IMR-90 (cell line): ENCODE results near the gene UBALD1. TPM values are rescaled to one million over a fixed set of nuclear protein-coding genes. Genes with fewer than 3 reads are reported as not detected.

ENCODE experiments used
- ATAC-seq: fragments of 200-7000 bp; cut with Tn5 transposase; 2 replicates; pipeline ENCODE4 v1.9.1; 2020; ENCODE audit warnings: low read depth, mild to moderate bottlenecking, moderate library complexity
- BruUV-seq: library from RNA; stranded (reverse); fragments of 400-500 nt; replicated peaks from 2 replicates; lab custom pipeline; 2021; lab: Mats Ljungman, UMichigan
- CTCF ChIA-PET: fragments of 300-600 bp; formaldehyde crosslinking; extraction: SDS; loops from one replicate; lab custom pipeline; 2021; ENCODE audit warnings: antibody characterized with exemption; lab: Yijun Ruan, JAX
- POLR2A ChIA-PET: fragments of 300-600 bp; sonication (Branson Sonifier 250); formaldehyde crosslinking; loops from one replicate; lab custom pipeline; 2022; ENCODE audit warnings: antibody characterized with exemption; ENCODE audit not compliant: unreplicated experiment; lab: Charles Lee
- DNase-seq: peaks from one replicate; pipeline ENCODE4 v3.0.0; 2013
- H2AFZ ChIP-seq: replicated peaks from 2 replicates; pipeline ENCODE3; 2013; ENCODE audit warnings: low read length, mild to moderate bottlenecking; ENCODE audit not compliant: poor library complexity
- H2AK5ac ChIP-seq: 2 replicates; pipeline ENCODE4 v1.6.1; 2013; ENCODE audit warnings: low read depth, low read length, inconsistent platforms
- H2AK9ac ChIP-seq: replicated peaks from 2 replicates; pipeline ENCODE3; 2013; ENCODE audit warnings: mild to moderate bottlenecking, low read depth, low read length, moderate library complexity; ENCODE audit not compliant: poor library complexity
- H2BK120ac ChIP-seq: 2 replicates; pipeline ENCODE4 v1.6.1; 2013; ENCODE audit warnings: low read depth, low read length, inconsistent platforms
- H2BK15ac ChIP-seq: 3 replicates; pipeline ENCODE4 v1.6.1; 2013; ENCODE audit warnings: low read depth, low read length, inconsistent platforms
- H2BK20ac ChIP-seq: 2 replicates; pipeline ENCODE4 v1.6.1; 2013; ENCODE audit warnings: low read depth, mild to moderate bottlenecking, inconsistent platforms, low read length, moderate library complexity
- H2BK5ac ChIP-seq: 2 replicates; pipeline ENCODE4 v1.6.1; 2013; ENCODE audit warnings: mild to moderate bottlenecking, low read depth, low read length, inconsistent platforms; ENCODE audit not compliant: poor library complexity, severe bottlenecking
- H3K14ac ChIP-seq: replicated peaks from 2 replicates; pipeline ENCODE4 v1.6.1; 2013; ENCODE audit warnings: low read depth, low read length, inconsistent platforms
- H3K18ac ChIP-seq: 2 replicates; pipeline ENCODE4 v1.6.1; 2013; ENCODE audit warnings: low read depth, low read length, control low read depth
- H3K23ac ChIP-seq: 2 replicates; pipeline ENCODE4 v1.6.1; 2013; ENCODE audit warnings: low read depth, low read length, inconsistent platforms
- H3K27ac ChIP-seq: 2 replicates; pipeline ENCODE4 v1.5.1; 2013; ENCODE audit warnings: mild to moderate bottlenecking, control low read depth, low read length; ENCODE audit not compliant: insufficient read depth
- H3K27me3 ChIP-seq: 2 replicates; pipeline ENCODE4 v1.6.1; 2013; ENCODE audit warnings: low read length; ENCODE audit not compliant: control insufficient read depth, insufficient read depth
- H3K36me3 ChIP-seq: 2 replicates; pipeline ENCODE4 v1.6.1; 2013; ENCODE audit warnings: low read length, mixed read lengths; ENCODE audit not compliant: control insufficient read depth, insufficient read depth
- H3K4ac ChIP-seq: 2 replicates; pipeline ENCODE4 v1.6.1; 2013; ENCODE audit warnings: low read depth, low read length, inconsistent platforms
- H3K4me1 ChIP-seq: 2 replicates; pipeline ENCODE4 v1.6.1; 2013; ENCODE audit warnings: low read length, mixed read lengths; ENCODE audit not compliant: control insufficient read depth, insufficient read depth
- H3K4me2 ChIP-seq: 2 replicates; pipeline ENCODE4 v1.6.1; 2013; ENCODE audit warnings: low read depth, mild to moderate bottlenecking, control low read depth, low read length, moderate library complexity
- H3K4me3 ChIP-seq: 2 replicates; pipeline ENCODE4 v1.5.1; 2013; ENCODE audit warnings: low read depth, mild to moderate bottlenecking, control low read depth, low read length, moderate library complexity; ENCODE audit not compliant: insufficient read depth
- H3K56ac ChIP-seq: 2 replicates; pipeline ENCODE4 v1.6.1; 2013; ENCODE audit warnings: low read length, inconsistent platforms; ENCODE audit not compliant: insufficient read depth; ENCODE audit errors: extremely low read depth
- H3K79me1 ChIP-seq, 2 experiments: 2 replicates each; pipeline ENCODE4 v1.6.1; 2013; ENCODE audit warnings: low read length in 2 of 2, inconsistent platforms in 1 of 2, low read depth in 1 of 2
- H3K9ac ChIP-seq: 2 replicates; pipeline ENCODE4 v1.6.1; 2013; ENCODE audit warnings: low read depth, low read length, control low read depth
- H3K9me1 ChIP-seq: 2 replicates; pipeline ENCODE4 v1.6.1; 2013; ENCODE audit warnings: low read length, inconsistent platforms; ENCODE audit not compliant: insufficient read depth
- H3K9me3 ChIP-seq: 2 replicates; pipeline ENCODE4 v1.6.1; 2013; ENCODE audit warnings: low read length; ENCODE audit not compliant: control insufficient read depth, insufficient read depth
- H4K20me1 ChIP-seq: 2 replicates; pipeline ENCODE4 v1.6.1; 2013; ENCODE audit warnings: low read length, inconsistent platforms; ENCODE audit not compliant: insufficient read depth
- H4K5ac ChIP-seq: 2 replicates; pipeline ENCODE4 v1.6.1; 2013; ENCODE audit warnings: mild to moderate bottlenecking, low read depth, low read length, control low read depth
- H4K8ac ChIP-seq, 2 experiments: 2 replicates each; pipeline ENCODE4 v1.6.1; 2013; ENCODE audit warnings: low read depth in 2 of 2, low read length in 2 of 2, control low read depth in 1 of 2, inconsistent platforms in 1 of 2
- H4K91ac ChIP-seq: 2 replicates; pipeline ENCODE4 v1.6.1; 2013; ENCODE audit warnings: low read depth, low read length, inconsistent platforms; ENCODE audit not compliant: insufficient read depth
- ELK1 ChIP-seq: fragments of 150-350 bp; IDR thresholded peaks from 2 replicates; pipeline ENCODE4 v1.6.1; 2016; ENCODE audit warnings: low read depth, mild to moderate bottlenecking, low read length, moderate library complexity, borderline replicate concordance
- FOS ChIP-seq: fragments of 150-350 bp; IDR thresholded peaks from 2 replicates; pipeline ENCODE4 v1.6.1; 2016; ENCODE audit warnings: low read depth, low read length
- MAFK ChIP-seq: IDR thresholded peaks from 2 replicates; pipeline ENCODE4 v1.6.1; 2012; ENCODE audit warnings: low read depth, low read length, improper control_type of control experiment
- POLR2A ChIP-seq: IDR thresholded peaks from 2 replicates; pipeline ENCODE4 v1.6.1; 2012; ENCODE audit warnings: mild to moderate bottlenecking, low read depth, low read length
- WGBS, 2 experiments: methylation state at CpG; one replicate each; pipeline versions ENCODE4 v1.1.5 to v1.1.7; 2013; ENCODE audit warnings: missing lambda C conversion rate in 2 of 2; ENCODE audit not compliant: insufficient read length in 1 of 2; ENCODE audit errors: extremely low coverage in 2 of 2; 5-methylcytosine and 5-hydroxymethylcytosine counted together
- dilution Hi-C: fragments of 300-500 bp; cut with HindIII; formaldehyde crosslinking; loops from one replicate; pipeline ENCODE4 v1.14.3; 2018; ENCODE audit warnings: low sequenced_read_pairs; ENCODE audit not compliant: unreplicated experiment
- in situ Hi-C: fragments of 300-500 bp; cut with MboI; formaldehyde crosslinking; loops from 3 replicates; pipeline ENCODE4 v1.14.3; 2019; ENCODE audit warnings: low sequenced_read_pairs, inconsistent platforms, mixed read lengths
- intact Hi-C: fragments of 100-400 bp; cut with micrococcal nuclease; formaldehyde crosslinking; loops from 2 replicates; pipeline ENCODE4 v1.10.0; 2022
- polyA plus RNA-seq, 3 experiments: library from polyadenylated mRNA; depleted of rRNA; stranded (reverse); fragments of >200 nt; gene quantifications; 2 replicates each; pipeline ENCODE4 v1.2.3, GENCODE V29; 2012; ENCODE audit warnings: low replicate concordance in 1 of 3
- total RNA-seq: library from RNA; depleted of rRNA; stranded (reverse); fragments of >200 nt; gene quantifications from 2 replicates; pipeline ENCODE4 v1.2.3, GENCODE V29; 2012
- TF ChIP-seq, protein P1 (sequence below): fragments of 150-350 bp; IDR thresholded peaks from 2 replicates; pipeline ENCODE4 v1.6.1; 2017; ENCODE audit warnings: mild to moderate bottlenecking, antibody characterized with exemption, low read length, low read depth

The UBALD1 gene
- total and polyA plus RNA-seq, 2 of the 4 experiments (the other 2 are of a cell fraction), result 1.3 to 14.5 TPM

- CTCF ChIA-PET, result no interaction called here
- Histone ChIP-seq H2BK120ac (no peak overlapping the region), H3K9ac (no peak overlapping the region), H3K9me1 (peaks cover 2% of the 10 kb centered on the region; the same call in 1 of the 2 replicates), H2BK5ac (no peak overlapping the region), H3K27ac (no peak overlapping the region), H3K9me3 (no peaks in the 10 kb centered on the region), H3K14ac (no peak overlapping the region), H3K23ac (no peak overlapping the region), H3K4me1 (no peaks in the 10 kb centered on the region), H2AK5ac (no peak overlapping the region), H2AFZ (no peak overlapping the region), H3K18ac (no peak overlapping the region), H3K27me3 (no peaks in the 10 kb centered on the region), H3K4me2 (no peak overlapping the region), H3K56ac (no peak overlapping the region), H3K36me3 (peaks cover 53% of the 10 kb centered on the region), H2BK15ac (no peak overlapping the region), H2AK9ac (no peak overlapping the region), H3K4me3 (no peak overlapping the region), H4K8ac (no peak overlapping the region), H4K5ac (no peak overlapping the region), H3K79me1 (peaks cover 11 to 38% of the 10 kb centered on the region in 2 experiments), H2BK20ac (no peak overlapping the region), H4K20me1 (peaks cover 35% of the 10 kb centered on the region; the same call in 1 of the 2 replicates), H4K91ac (no peak overlapping the region), H3K4ac (no peak overlapping the region)
- dilution Hi-C loops, result no loop called here
- POLR2A ChIA-PET, result no interaction called here
- BruUV-seq, result no TSS peak
- no peak for TF ChIP-seq MAFK
- no peak for TF ChIP-seq FOS
- TF ChIP-seq, protein P1, sequence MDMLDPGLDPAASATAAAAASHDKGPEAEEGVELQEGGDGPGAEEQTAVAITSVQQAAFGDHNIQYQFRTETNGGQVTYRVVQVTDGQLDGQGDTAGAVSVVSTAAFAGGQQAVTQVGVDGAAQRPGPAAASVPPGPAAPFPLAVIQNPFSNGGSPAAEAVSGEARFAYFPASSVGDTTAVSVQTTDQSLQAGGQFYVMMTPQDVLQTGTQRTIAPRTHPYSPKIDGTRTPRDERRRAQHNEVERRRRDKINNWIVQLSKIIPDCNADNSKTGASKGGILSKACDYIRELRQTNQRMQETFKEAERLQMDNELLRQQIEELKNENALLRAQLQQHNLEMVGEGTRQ, result no peak
- no peak for TF ChIP-seq POLR2A
- no peak for TF ChIP-seq ELK1
- DNase-seq (no peak), ATAC-seq (no peak)
- in situ Hi-C loops, result no loop called here
- 93% methylated on average over 6 of the region's 11 CpGs; no CpG with 5 or more reads in 1 of the 2 experiments for WGBS, 2 experiments
- intact Hi-C loops, result no loop called here
These were observed 47.0 kb upstream of the UBALD1 start for GRCh38 chr16:4661661-4662060.
